ENCODE data around the gene TWIST1.

TWIST1 gene

DNA sequence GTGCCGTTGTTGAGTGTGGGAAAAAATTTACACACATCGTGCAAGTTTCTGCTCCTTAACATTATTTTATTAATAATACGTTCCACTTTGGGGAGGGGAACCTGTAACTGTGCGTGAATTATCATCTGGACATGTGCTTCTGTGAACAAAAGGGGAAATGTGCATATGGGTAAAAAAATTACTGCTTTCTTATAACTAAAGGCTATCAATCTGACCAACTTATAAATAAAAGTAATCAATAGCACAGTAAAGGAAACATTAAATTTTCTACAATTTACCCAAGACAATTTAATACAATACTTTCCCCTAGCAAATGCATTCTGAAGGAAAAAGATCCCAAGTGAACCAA is 4.5 kb downstream of the TWIST1 start:
- no peak for DNase-seq (ENCODE audit: low read depth)

DNA sequence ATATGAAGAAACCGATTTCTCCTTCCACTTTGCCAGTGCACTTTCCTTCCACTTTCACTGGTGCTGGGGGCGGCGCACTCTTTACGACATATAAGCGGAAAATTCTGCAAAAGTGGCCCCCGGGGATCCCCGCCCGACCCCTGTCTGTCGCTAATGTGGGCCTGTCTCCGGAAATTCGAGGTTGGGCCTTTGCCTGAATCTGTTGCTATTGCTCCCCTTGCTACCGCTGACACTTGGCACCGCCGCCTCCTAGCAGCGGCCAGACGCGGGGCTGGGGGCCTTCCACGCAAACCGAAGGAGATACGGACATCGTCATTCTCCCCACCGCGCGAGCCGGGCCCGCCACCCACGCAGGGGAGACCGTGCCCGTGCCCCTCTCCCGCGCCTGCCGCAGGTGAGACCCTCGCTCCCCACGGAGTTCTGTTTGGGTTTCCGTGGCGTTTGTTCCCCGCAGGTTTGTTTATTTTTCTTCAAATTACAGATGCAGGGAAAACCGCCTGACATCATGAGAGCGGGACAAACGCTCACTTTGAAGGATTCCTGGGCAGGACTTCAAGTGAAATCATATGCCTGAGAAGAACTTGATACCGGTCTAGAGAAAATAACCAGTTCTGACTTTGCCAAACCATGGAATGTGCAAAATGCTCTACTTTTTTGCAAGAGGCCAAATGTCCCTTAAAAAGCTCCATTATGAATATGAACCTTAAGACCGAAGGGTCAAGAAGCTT is 5.0 kb downstream of the TWIST1 start:
- DNase-seq (ENCODE audit: low read depth), result no peak

- no peak for DNase-seq (ENCODE audit: low read depth)
Measured at GRCh38 chr7:19111474-19112273, 5.8 kb downstream of the TWIST1 start.

GRCh38 chr7:19110776-19111175 is 6.7 kb downstream of the TWIST1 start:
- DNase-seq (ENCODE audit: low read depth), result no peak

DNA sequence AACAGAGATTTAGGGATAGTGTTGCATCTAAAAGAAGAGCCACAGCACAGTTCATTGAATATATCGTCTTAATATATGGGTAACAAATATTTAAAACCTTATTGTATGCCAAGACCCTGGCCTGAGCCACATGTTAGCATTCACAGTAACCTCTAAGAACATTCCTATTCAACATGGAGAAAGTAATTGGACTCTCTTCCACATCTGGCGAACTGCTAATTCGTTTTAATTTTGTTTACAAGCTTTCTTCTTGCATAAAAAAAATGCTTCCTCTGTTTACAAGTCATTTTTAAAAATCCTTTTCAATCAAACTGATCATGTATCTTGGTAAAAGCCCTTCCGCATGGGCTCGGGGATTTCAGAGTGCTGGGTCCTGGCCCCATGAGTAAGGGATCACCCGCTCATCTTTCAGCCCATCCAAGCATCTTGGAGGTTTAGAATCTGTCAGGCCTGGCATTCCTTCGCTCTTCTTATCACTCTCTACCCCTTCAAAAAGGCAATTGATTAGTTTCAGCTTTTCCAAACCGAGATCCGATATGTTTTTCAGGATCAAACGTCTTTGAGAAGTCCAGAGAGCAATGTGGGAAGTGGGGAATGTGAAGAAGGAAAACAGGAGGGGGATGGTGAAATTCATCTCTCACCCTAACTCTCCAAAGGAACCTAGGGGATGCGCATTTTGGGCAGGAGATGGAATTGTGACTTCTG is 7.3 kb downstream of the TWIST1 start:
- DNase-seq (ENCODE audit: low read depth), result no peak

DNA sequence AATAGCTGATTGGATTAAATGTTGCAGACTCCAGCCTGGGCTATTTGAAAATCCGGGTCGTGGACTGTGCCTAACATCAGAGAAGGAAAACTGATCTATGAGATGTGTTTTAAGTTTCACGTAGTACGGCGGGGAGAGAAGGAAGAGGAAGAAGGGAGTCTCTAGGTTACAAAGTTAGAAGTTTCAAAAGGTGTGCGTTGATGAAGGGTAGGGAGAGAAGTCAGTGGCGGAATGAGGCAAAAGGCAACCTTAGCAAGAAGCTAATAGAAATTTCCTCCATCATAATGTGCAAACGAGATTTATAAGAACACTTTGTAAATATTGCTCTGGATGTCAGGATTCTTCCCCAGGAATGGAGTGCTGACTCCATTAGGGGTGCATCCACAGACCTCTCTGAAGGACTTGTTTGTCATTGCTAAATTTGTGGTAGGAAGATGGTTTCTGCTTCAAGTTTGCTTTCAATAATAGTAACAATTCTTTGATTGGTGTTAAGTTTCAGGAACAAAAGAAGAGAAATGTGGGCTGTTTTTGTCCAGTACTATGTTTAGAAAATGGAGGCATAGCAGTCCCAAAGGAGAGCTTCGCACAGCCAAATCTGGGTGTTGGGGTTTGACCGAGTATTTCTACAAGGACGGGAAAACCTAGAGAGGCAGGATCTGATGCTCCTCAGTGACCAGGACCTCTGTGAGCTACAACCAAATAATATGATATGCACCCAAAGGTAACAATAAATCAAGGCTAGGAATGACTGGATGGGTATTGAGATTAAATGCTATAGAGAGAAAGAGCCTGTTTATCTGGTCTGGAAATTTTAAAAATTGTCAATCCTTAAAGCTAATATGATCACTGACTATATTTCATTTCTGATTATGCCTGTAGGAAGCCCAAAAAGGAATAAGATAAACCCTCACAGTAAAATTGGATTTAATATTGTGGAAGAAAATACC is 8.2 kb downstream of the TWIST1 start:
- no peak for DNase-seq (ENCODE audit: low read depth)

DNA sequence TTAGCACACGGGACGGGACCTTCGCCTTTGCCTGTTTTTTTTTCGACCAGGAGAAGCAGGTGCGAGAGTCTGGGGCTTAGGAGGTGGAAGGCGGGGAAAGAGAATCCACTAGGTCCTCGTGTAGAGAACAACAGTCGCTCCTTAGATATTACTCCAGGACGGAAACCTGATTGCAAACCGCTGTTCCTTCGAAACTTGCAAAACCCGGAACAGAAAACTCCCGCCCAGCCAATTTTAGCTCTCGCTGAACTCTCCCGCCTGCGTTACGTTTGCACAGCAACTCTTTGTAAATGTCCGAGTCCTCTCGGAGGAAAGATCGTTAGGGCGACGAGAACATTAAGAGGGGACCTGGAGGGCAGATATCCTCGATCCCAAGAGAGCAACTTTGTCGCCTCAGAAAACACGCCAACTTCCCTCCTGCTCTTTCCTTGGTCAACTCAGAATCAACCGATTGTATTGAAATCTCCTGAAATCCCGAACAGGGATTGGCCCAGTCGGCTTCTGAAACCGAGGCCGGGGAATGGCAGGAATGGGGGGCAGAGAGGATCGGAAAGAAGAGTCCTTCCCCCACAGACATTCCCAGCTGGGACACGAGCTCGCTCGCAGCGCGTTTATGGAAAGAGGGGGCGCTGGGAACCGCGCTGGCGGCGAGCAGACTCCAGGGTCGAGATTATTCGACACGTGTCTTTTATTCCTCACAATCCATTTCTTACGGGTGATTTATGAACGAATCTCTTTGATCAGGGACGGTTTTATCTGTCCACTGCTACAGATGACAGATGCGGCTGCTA is 9.9 kb downstream of the TWIST1 start:
- DNase-seq (ENCODE audit: low read depth), result no peak

DNA sequence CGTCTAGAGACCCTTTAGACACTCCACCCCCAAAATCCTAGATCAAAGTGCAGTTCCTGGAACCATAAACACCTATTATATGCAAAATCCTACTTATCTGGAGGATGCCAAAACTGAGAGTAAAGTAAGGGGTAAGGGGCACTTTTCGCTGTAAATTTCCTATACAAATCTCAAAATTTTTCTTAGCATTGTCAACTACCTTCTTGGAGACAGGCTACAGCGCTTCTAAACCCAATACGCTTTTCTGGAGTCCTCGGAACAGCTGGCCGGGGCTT is 10.4 kb downstream of the TWIST1 start:
- DNase-seq (ENCODE audit: low read depth), result no peak

DNA sequence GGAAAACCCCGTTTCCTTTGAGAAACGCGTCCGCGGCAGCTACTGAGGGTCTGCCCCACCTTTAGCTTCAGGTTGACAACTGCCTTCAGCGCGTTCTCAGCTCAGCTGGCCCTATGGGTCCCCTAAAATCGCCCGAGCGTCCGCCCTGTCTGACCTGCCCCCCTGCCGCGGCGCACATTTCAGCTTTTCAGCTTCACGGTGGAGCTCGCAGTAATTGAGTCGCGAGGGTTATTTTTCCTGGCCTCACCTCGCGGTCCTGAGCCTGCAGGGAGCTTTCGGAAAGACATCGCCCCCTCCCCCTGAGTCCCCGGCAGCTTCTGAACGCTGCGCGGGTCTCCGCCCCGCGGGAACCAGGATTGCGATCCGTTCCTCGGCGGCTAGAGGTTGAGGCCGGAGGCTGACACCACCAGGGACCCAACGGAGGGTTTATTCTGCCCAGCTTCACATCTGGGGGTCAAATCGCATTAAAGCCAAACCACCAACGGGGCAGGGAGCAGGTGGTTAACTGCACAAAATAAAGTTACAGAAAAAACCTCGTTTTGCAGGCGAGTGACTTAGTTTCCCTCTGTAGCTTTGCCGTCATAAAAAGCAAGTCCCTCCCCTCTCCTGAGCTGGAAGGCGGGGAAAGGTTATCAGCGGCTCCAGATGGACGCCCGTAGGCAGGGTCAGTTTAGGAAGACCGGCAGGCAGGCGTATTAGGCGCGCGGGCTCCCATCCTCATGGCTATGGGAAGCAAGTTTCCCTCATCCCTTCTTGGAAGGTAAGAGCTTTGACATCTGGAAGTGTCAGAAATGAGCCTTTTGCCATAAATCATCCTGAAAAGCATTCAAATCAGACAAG is 11.0 kb downstream of the TWIST1 start:
- DNase-seq (ENCODE audit: low read depth), result no peak

- no peak for DNase-seq (ENCODE audit: low read depth)
Measured at GRCh38 chr7:19105546-19105945, 11.9 kb downstream of the TWIST1 start.

- no peak for DNase-seq (ENCODE audit: low read depth)
Measured at GRCh38 chr7:19104811-19105210, 12.6 kb downstream of the TWIST1 start.

DNA sequence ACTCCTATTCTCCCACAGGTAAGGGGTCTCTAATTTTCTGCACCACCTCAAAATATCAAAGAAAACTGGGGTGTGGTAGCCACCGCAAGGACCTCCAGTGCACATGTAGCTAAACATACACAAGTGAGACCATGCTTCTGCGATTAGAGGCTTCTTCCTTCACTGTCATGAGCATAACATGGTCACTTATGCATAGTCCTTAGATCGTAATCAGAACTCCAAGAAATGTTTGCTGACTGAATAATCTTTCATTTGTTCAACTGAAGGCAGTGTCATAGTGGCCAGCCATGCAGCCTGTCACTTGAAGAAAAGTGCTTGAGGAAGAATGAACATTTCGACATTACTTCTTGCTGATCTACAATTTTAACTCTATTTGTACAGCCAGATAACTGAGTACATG is 14.6 kb downstream of the TWIST1 start:
- no peak for DNase-seq (ENCODE audit: low read depth)

GRCh38 chr7:19101909-19102308 is 15.5 kb downstream of the TWIST1 start:
- DNase-seq (ENCODE audit: low read depth), result no peak

- DNase-seq (ENCODE audit: low read depth), result no peak
Measured at GRCh38 chr7:19101472-19101871, 16.0 kb downstream of the TWIST1 start.

DNA sequence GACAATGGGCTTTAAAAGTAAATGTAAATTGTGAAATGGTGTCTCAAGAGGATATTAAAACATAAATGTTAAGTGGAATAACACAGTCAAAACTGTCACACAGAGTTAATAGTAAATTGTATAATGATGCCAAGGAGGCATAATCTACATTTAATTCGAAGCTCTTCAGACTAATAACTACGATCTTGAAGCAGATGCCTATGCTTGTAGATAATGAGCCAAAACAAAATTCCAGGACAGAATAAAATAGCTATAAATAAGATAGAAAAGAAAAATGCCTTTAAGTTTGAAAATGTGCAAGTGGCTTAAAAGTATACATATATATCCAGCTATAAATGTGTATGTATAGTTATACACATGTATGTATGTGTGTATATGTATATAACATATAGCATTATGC is 17.5 kb downstream of the TWIST1 start:
- DNase-seq (ENCODE audit: low read depth), result no peak

GRCh38 chr7:19099194-19099593 is 18.2 kb downstream of the TWIST1 start:
- no peak for DNase-seq (ENCODE audit: low read depth)

DNA sequence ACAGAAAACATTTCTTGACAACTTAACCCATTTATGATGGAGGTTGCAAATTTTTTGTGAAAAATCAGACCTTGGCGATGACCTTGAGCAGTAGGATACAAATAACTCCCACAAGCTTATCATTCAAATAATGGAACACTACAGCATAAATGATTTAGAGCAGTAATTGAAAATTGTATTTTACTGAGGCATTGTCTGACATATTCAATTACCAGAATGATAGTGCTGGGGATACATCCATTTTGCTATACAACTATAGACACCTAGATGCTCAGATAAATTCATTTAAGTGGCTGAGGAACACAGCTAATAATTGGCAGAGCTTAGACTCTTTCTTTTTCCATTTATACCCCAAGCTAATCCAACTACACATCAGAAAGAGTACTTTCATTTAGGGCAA is 18.9 kb downstream of the TWIST1 start:
- no peak for DNase-seq (ENCODE audit: low read depth)

GRCh38 chr7:19097165-19098055 is 20.0 kb downstream of the TWIST1 start:
- no peak for DNase-seq (ENCODE audit: low read depth)

DNA sequence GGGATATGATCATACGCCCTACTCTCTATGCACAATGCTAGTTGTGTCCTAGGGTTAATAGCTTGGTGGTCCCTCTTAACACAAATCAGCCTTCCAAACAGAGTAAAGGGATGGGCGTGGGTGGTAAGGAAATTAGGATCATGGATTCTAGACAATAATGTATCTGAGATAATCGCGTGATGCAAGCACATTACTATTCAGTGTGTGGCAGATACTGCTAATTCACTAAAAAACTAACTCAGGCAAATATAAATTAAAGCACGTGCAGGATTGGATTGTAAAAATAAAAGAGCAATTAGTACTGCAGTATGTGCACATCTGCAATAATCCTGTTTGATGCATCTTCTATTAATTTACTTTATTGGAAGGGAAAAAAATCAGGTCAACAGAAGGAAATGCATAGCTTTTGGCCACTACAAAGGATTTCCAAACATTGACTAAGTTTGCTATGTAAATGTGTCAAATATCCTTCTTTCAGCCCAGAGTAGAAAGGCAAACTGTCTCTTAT is 22.0 kb downstream of the TWIST1 start:
- DNase-seq (ENCODE audit: low read depth), result no peak

All from stimulated activated CD8-positive, alpha-beta memory T cell treated with anti-CD3 and anti-CD28 coated beads, Interleukin-12 subunit alpha, Interleukin-12 subunit beta, amount 100 ng/mL, for 4 hours (primary cell).